CD4-positive, alpha-beta T cell treated with Interleukin-17A for 1 hour (primary cell): ENCODE measurements around the gene ISG20.

ENCODE experiments used
- DNase-seq: peaks from one replicate; pipeline ENCODE4 v3.0.0-alpha.2; 2020

The ISG20 gene

DNA sequence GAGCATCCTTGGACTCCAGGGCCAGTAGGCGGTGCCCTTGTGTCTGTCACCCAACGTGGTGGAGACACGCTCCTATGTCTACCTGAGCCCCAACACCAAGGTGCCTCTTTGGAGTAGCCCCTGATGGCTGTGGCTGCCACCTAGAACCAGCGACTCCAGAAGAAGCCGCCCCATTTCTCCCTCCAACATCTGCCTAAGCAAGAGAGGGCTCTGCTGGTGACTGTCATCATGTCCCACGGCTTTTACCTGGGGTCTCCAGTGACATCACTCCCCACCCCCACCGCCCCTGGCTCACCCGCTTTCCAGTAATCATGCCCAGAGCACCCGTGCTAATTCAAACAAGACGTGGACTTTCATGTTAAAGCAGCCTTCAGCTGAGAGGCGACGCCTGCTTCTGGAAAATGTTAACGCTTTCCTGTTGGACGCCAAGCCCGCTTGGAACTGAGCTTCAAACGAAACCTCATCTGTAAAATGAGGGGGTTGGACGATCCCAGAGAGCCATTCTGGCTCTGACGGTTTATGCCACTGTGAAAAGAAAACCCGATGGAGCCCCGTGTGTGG, 57.0 kb downstream of the ISG20 start:
- no peak for DNase-seq

DNA sequence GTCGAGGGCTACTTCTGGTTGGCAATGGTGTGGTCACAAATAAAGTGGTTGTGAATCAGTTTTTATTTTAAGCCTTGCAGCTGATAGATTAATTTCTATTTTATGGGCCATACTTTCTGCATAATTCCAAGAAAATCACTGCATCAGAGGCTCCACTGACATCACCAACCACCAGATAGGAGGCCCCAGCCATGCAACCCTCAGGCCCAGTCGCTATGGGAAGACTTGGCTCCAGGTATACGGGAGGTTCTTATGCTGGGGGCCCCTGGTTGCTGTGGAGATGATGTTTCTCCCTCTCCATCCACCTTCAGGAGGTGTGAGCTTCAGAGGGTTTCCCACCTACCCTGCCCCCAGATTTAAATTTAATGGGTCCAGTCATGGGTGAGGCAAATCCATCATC, 57.4 kb downstream of the ISG20 start:
- no peak for DNase-seq

DNA sequence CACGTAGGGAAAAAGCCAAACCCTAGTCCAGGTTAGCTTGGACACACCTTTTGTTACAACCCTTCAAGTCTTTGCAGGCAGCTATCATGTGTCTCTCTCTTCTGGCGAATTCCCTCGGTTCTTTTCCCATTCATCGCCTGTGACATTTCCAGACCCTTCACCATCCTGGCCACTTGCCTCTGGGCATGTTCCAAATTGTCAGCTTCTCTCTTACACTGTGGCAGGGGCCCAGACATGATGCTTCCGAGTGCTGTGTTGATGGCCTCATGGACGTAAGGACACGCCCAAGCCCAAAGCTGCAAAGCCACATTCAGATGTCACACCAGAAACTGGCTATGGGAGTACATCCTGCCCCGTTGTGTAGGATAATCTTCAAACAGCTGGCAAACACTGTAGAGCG, 58.5 kb downstream of the ISG20 start:
- DNase-seq, result no peak

DNA sequence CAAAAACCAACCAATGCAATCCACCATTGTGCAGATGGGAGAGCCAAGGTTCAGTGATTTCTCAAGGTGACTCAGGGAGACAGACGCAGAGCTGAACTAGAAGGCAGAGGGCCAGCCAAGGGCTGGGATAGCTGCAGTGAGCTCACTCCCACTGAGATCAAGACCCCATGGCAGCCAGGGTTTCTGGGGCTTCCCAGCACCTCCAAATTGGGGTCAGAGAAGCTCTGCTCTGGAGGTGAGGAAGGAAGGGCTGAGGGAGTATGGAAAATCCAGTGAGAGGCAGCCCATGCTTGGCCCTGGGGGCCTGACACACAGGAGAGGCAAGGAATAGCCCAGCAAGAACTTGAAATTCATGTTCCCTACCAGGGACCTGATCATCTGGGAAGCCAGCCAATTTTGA, 61.0 kb downstream of the ISG20 start:
- DNase-seq, result no peak

DNA sequence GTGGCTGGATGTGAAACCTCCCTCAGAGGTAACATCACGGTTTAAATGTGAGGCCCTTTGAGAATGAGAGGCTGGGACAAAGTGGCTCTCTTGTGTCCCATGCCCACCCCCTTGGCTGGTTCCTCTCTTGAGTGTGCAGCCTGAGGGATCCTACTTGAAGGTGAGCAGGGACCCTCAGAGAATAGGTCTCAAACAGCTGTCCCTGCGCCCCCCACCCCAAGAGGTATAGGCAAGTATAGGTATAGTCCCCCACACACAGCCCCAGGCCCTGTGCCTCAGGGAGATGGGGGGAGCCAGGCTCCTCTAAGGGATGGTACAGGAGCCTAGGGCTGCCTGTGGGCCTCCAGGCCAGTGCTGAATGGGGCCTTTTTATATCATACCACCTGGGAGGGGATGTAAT, 61.9 kb downstream of the ISG20 start:
- no peak for DNase-seq

DNA sequence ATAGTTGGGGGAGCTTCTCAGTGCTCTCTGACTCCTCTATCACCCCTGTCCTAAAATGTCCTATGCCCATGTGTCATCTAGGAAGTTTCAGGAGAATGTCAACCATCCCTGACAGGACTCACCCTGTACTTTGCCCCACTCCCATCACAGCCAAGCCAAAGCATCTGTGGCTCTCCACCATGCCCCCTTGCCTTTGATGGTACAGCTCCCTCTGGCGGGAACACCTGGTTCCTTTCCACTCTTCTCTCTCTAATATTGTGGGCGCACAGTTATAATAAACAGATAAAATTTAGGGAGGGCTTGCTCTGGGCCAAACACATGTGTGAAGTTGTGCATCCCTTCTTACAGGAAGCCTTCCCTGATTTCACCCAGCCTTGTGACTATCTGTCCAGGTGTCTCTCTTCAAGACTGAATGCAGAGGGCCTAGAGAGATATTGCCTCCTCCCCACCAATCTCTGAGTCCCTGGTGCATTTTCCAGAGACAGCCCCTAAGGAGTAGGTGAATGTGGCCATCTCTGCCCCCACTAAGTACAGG, 62.8 kb downstream of the ISG20 start:
- DNase-seq, result peak; percentile 35

DNA sequence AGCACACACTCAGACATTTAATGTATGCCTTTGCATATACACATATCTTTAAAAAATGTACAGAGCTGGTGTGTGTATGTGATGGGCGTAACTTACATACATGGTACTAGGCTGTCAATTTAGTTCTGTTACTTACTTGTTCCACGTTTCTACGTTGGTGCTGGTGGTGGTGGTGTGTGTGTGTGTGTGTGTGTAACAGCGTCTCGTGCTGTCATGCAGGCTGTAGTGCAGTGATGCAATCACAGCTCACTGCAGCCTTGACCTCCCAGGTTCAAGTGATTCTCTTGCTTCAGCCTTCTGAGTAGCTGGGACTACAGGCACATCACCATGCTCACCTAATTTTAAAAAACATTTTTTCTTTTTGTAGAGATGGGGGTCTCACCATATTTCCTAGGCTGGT, 64.2 kb downstream of the ISG20 start:
- DNase-seq, result no peak

DNA sequence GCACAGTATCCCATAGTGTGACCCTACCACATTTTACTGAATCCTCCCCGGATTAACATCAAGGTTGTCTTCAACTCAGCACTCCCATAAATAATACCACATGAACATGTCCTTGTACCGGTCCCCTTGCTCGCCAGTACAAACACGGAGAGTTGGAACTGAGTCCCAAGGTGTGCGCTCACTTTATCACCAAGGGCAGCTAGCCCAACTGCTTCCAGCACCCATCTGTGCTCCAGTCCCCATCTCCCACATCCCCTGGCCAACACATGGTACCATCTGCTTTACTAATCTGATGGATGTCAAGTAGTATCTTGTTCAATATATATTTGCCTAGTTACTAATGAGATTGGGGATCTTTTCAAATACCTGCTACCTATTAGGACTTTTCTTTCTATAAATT, 64.7 kb downstream of the ISG20 start:
- no peak for DNase-seq

DNA sequence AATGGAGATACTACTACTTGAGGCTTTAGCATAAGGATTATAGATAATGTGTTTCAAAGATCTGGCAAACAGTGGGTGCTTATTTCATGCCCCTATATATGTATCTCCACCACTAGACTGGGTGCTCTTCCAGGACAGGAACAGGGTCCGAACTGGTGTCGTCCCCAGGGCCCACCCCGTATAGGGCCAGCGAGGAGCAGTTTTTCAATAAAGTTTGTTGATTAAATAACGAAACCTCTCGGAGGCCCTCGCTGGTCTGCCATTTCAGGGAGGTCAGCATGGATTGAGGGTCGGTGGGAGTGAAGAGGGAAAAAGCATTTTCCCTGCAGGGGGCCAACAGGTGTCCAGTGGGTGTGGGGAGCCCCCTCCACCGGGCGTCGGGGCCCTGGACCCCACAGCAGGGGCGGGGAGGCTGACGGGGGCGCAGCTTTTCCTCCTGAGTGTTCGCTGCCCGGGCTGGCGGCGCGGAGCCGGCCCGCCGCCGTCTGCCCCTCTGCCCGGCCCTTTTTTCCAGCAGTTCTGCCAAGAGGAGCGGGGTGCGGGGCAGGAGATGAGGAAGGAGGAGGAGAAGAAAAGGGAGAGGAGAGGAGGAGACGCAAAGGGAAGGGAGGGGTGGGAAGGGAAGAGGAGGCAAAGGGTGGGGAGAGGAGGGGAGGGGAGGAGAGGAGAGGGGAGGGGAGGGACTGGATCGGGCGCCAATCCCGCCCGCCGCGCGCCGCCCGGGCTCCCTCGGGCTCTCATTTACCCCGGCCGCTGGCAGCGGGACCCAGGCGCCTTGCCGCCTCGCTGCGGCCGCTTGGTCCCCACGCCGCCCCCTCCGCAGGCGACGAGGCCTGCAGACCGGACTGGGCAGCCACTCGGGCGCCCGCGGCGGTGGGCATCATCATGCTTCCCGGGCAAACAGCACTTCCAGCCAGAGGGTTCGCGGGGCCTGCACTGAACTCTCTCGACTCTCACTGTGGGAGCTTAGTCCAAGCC, 66.3 kb downstream of the ISG20 start:
- DNase-seq, result no peak

DNA sequence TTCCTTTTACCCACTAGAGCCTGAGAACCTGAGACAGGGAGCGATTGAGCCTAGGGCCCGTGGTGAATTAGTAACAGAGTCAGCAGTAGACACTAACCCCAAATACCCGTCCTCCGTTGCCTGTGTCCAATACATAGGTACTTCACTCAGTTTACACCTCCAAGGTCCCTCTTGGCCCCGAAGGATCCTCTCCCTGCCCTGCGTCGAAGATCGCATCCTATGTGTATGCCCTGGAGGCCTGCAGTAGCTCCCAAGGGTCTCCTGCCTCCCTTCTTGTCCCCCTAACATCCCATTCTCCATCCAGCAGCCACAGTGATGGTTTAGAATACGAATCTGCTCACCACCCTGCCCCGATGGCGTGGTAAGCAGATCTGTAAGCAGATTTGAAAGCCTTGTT, 67.0 kb downstream of the ISG20 start:
- no peak for DNase-seq
